ENCODE data around the gene SRSF8. TPM values are rescaled to one million over a fixed set of nuclear protein-coding genes. Genes with fewer than 3 reads are reported as not detected.

Gene SRSF8
- polyA plus RNA-seq, 3 donors = 68.3 to 72.1 (median 71.6) TPM

Other genes starting within 250 kb of the SRSF8 start
- 100 to 1,000 TPM; 126 to 134 (median 132) TPM for gene CWC15, start 93.4 kb upstream of the SRSF8 start, polyA plus RNA-seq (ENCODE audit: insufficient read length in 3 of 3)
- gene KDM4D, start 93.2 kb upstream of the SRSF8 start, polyA plus RNA-seq (ENCODE audit: insufficient read length in 3 of 3) = 1 to 10 TPM; 2.0 to 2.2 (median 2.0) TPM
- gene KDM4E, start 41.7 kb upstream of the SRSF8 start, polyA plus RNA-seq (ENCODE audit: insufficient read length in 3 of 3) = under 1 TPM; 0.14 to 0.22 (median 0.17) TPM
- gene KDM4F, start 17.5 kb upstream of the SRSF8 start, polyA plus RNA-seq (ENCODE audit: insufficient read length in 3 of 3) = not detected
- gene ENDOD1, start 22.9 kb downstream of the SRSF8 start, polyA plus RNA-seq (ENCODE audit: insufficient read length in 3 of 3) = 10 to 100 TPM; 21.8 to 23.0 (median 22.8) TPM
- gene SESN3, start 164.3 kb downstream of the SRSF8 start, polyA plus RNA-seq (ENCODE audit: insufficient read length in 3 of 3) = 10 to 100 TPM; 71.4 to 79.6 (median 77.3) TPM